Measurements from ENCODE around the gene MAML2.
"Not testable (repeated sequence)": the region's sequence is repeated elsewhere in the genome, so short reads cannot be mapped to it uniquely, and the experiment has no call there.

DNA sequence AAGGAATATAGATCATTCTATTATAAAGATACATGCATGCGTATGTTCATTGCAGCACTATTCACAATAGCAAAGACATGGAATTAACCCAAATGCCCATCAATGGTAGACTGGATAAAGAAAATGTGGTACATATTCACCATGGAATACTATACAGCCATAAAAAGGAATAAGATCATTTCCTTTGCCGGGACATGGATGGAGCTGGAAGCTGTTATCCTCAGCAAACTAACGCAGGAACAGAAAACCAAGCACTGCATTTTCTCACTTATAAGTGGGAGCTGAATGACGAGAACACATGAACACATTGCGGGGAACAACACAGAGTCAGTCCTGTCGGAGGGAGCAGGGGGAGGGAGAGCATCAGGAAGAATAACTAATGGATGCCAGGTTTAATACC, 57.0 kb downstream of the MAML2 start:
- not testable (repeated sequence) for TF ChIP-seq TAF1 (IDR thresholded peaks at IDR 0.05; ENCODE audit: borderline replicate concordance, low read depth, low read length); USF1 (IDR thresholded peaks at IDR 0.05; ENCODE audit: borderline replicate concordance, low read depth); EP300 (IDR thresholded peaks at IDR 0.05; ENCODE audit: borderline replicate concordance in 1 of 2, low read depth in 1 of 2, low read length in 1 of 2); FOXJ3 (CRISPR knock-in tag; IDR thresholded peaks at IDR 0.05); REST (IDR thresholded peaks at IDR 0.05; ENCODE audit: low read depth, low read length)

All from SK-N-SH (cell line).